GM12878 (cell line): ENCODE data around the gene DPP4. TPM values are rescaled to one million over a fixed set of nuclear protein-coding genes. Genes with fewer than 3 reads are reported as not detected.

Experiments used
- ATF7 ChIP-seq: fragments of 450-650 bp; IDR thresholded peaks from 2 replicates; pipeline ENCODE4 v1.6.1; 2016; ENCODE audit warnings: low read depth, mild to moderate bottlenecking
- CTCF ChIP-seq, 3 experiments: IDR thresholded peaks in 2 of 3; conservative IDR thresholded peaks in 1 of 3; 2 replicates each; pipeline ENCODE4 v1.5.1; 2011; ENCODE audit warnings: low read depth in 3 of 3, low read length in 3 of 3, mild to moderate bottlenecking in 3 of 3, control low read depth in 2 of 3, moderate library complexity in 2 of 3, inconsistent platforms in 1 of 3, mixed read lengths in 1 of 3; ENCODE audit not compliant: control insufficient read depth in 2 of 3, insufficient read depth in 1 of 3; ENCODE audit errors: extremely low read depth in 1 of 3
- E2F8 ChIP-seq: fragments of 450-650 bp; IDR thresholded peaks from 2 replicates; pipeline ENCODE4 v1.6.1; 2018; ENCODE audit warnings: mild to moderate bottlenecking, low read depth, moderate library complexity; ENCODE audit not compliant: partially characterized antibody
- EP300 ChIP-seq, 2 experiments: fragments of 150-350 bp in 1 of 2; IDR thresholded peaks; 2 replicates each; pipeline ENCODE4 v1.6.1; 2011 to 2012; ENCODE audit warnings: low read depth in 2 of 2, low read length in 2 of 2, borderline replicate concordance in 1 of 2, improper control_type of control experiment in 1 of 2, inconsistent platforms in 1 of 2; ENCODE audit not compliant: control insufficient read depth in 1 of 2
- ETV6 ChIP-seq, 2 experiments: fragments of 450-650 bp in 1 of 2; IDR thresholded peaks in 1 of 2; conservative IDR thresholded peaks in 1 of 2; 2 replicates each; pipeline ENCODE4 v1.6.1; 2014; ENCODE audit warnings: antibody characterized with exemption in 1 of 2, borderline replicate concordance in 1 of 2, low read depth in 1 of 2, mild to moderate bottlenecking in 1 of 2, moderate library complexity in 1 of 2
- IRF3 ChIP-seq: fragments of 450-650 bp; IDR thresholded peaks from 2 replicates; pipeline ENCODE4 v1.6.1; 2014; ENCODE audit warnings: mild to moderate bottlenecking
- KDM1A ChIP-seq: fragments of 200-600 bp; sonication (generic); IDR thresholded peaks from 2 replicates; pipeline ENCODE4 v1.6.1; 2016; ENCODE audit warnings: borderline replicate concordance
- MEF2A ChIP-seq: IDR thresholded peaks from 2 replicates; pipeline ENCODE4 v1.6.1; 2011; ENCODE audit warnings: low read depth, mild to moderate bottlenecking, low read length, moderate library complexity; ENCODE audit not compliant: insufficient read depth
- NBN ChIP-seq: fragments of 450-650 bp; IDR thresholded peaks from 2 replicates; pipeline ENCODE4 v1.6.1; 2016
- PAX8 ChIP-seq: fragments of 450-650 bp; IDR thresholded peaks from 2 replicates; pipeline ENCODE4 v1.6.1; 2017; ENCODE audit warnings: mild to moderate bottlenecking, moderate library complexity
- RELA ChIP-seq: fragments of 450-650 bp; IDR thresholded peaks from 2 replicates; pipeline ENCODE4 v1.8.0; 2014; ENCODE audit warnings: borderline replicate concordance; ENCODE audit not compliant: partially characterized antibody
- RUNX3 ChIP-seq: IDR thresholded peaks from 2 replicates; pipeline ENCODE4 v1.6.1; 2012; ENCODE audit warnings: low read length, inconsistent platforms
- ZNF592 ChIP-seq: fragments of 450-650 bp; IDR thresholded peaks from 2 replicates; pipeline ENCODE4 v1.6.1; 2017; ENCODE audit warnings: mild to moderate bottlenecking, moderate library complexity
- ZNF687 ChIP-seq: fragments of 450-650 bp; IDR thresholded peaks from 2 replicates; pipeline ENCODE4 v1.6.1; 2017; ENCODE audit warnings: mild to moderate bottlenecking, moderate library complexity
- polyA plus RNA-seq, 11 experiments: library from polyadenylated mRNA; depleted of rRNA in 4 of 11; unstranded in 6 of 11; stranded (reverse) in 5 of 11; fragments of >200 nt; fragmentation: Nextera tagmentation in 4 of 11; fragmentation: Illumina TruSeq in 1 of 11; extraction: Ambion mirVana in 4 of 11; extraction: Trizol in 1 of 11; gene quantifications; 1 replicate in 1 of 11; 2 replicates in 10 of 11; pipeline versions ENCODE4 v1.2.1 to v1.2.3, GENCODE V29; 2011 to 2016; ENCODE audit warnings: inconsistent platforms in 2 of 11, missing spikeins in 2 of 11, low read depth in 1 of 11
- total RNA-seq, 4 experiments: library from RNA; depleted of rRNA in 3 of 4; stranded (reverse); fragments of >200 nt in 3 of 4; fragmentation: Illumina TruSeq in 1 of 4; extraction: Trizol in 1 of 4; gene quantifications; 2 replicates each; pipeline versions ENCODE4 v1.2.1 to v1.2.3, GENCODE V29; 2013 to 2021

DPP4 gene
- total and polyA plus RNA-seq, 10 of the 15 experiments (the other 5 are each of a cell fraction or from before 2014, with no cell fraction given), result 4.1 to 11.4 (median 9.3) TPM

- TF ChIP-seq ATF7, result peak; percentile 85
- TF ChIP-seq RELA, result no peak
- TF ChIP-seq MEF2A, result peak; percentile 78
- TF ChIP-seq ZNF687, result no peak
- TF ChIP-seq KDM1A, result no peak
- TF ChIP-seq ETV6 (conservative IDR thresholded peaks at IDR 0.05 in 1 of 2, IDR thresholded peaks at IDR 0.05 in 1 of 2; ENCODE audit: borderline replicate concordance in 1 of 2, low read depth in 1 of 2), result peak in 1 of 2 experiments; percentile 68; a peak in 1 of 4 replicates
- TF ChIP-seq CTCF (IDR thresholded peaks at IDR 0.05 in 2 of 3, conservative IDR thresholded peaks at IDR 0.05 in 1 of 3; ENCODE audit: control insufficient read depth in 2 of 3, extremely low read depth in 1 of 3, insufficient read depth in 1 of 3, low read depth in 3 of 3, low read length in 3 of 3), result no peak
- no peak for TF ChIP-seq IRF3
- TF ChIP-seq RUNX3, result peak; percentile 25; the same call in 1 of the 2 replicates
- no peak for TF ChIP-seq ZNF592
- peak; percentile 59 for TF ChIP-seq NBN
- no peak for TF ChIP-seq E2F8
- no peak for TF ChIP-seq PAX8
- TF ChIP-seq EP300 (IDR thresholded peaks at IDR 0.05; ENCODE audit: borderline replicate concordance in 1 of 2, control insufficient read depth in 1 of 2, low read depth in 2 of 2, low read length in 2 of 2), result peak; percentile 37 to 79; a peak in 2 of 4 replicates
Measured at GRCh38 chr2:162058973-162059668, 14.9 kb downstream of the DPP4 start (continued).
